ENCODE data around the gene RASA3. TPM values are rescaled to one million over a fixed set of nuclear protein-coding genes. Genes with fewer than 3 reads are reported as not detected.
"Not testable (repeated sequence)": the region's sequence is repeated elsewhere in the genome, so short reads cannot be mapped to it uniquely, and the experiment has no call there.

The RASA3 gene
- total RNA-seq, 4 donors from 2014 or later, result 25.0 to 43.1 (median 30.2) TPM

- no peak for ATAC-seq
- peaks cover 0 to 22% (median 15%) of the 10 kb centered on the region in 3 donors for H3K4me1 ChIP-seq
- no peaks in the 10 kb centered on the region for H3K9me3 ChIP-seq
- TF ChIP-seq POLR2A (IDR thresholded peaks at IDR 0.05) (no peak), EP300 (IDR thresholded peaks at IDR 0.05) (no peak), CTCF (IDR thresholded peaks at IDR 0.05) (no peak), POLR2AphosphoS5 (IDR thresholded peaks at IDR 0.05) (no peak)
- H3K27ac ChIP-seq, result peak overlapping the region in 3 of 4 donors; percentile 8 to 49 (median 41)
- no peak overlapping the region for H3K4me3 ChIP-seq
- no peaks in the 10 kb centered on the region for H3K27me3 ChIP-seq
- no peaks in the 10 kb centered on the region for H3K36me3 ChIP-seq
- 44 to 62% methylated on average over 5 to 12 of the region's 21 CpGs for WGBS, 2 donors (ENCODE audit: low coverage in 1 of 2)
These were observed 1.9 kb upstream of the RASA3 start for GRCh38 chr13:114134111-114134943.

- whole genome bisulfite sequencing, 2 donors (ENCODE audit: low coverage in 1 of 2), result 88% methylated on average over 1 of the region's 7 CpGs; no CpG with 5 or more reads in 1 of the 2 donors
- H3K4me1 ChIP-seq, result peaks cover 0 to 30% (median 22%) of the 10 kb centered on the region in 3 donors
- H3K4me3 ChIP-seq, H3K27me3 ChIP-seq, ATAC-seq, H3K9me3 ChIP-seq, H3K27ac ChIP-seq, H3K36me3 ChIP-seq: not testable (repeated sequence)
These were observed 1.1 kb upstream of the RASA3 start for GRCh38 chr13:114133552-114133951.

- not testable (repeated sequence) for H3K9me3 ChIP-seq, H3K27me3 ChIP-seq, ATAC-seq, H3K36me3 ChIP-seq
- WGBS, 2 donors (ENCODE audit: low coverage in 1 of 2), result no CpG with 5 or more reads among the region's 9 CpGs
- Histone ChIP-seq H3K27ac (peak overlapping the region in 3 of 4 donors; percentile 82 to 89 (median 88)), H3K4me1 (peaks cover 0 to 34% (median 26%) of the 10 kb centered on the region in 3 donors), H3K4me3 (peak overlapping the region in 1 of 2 donors; percentile 95)
These were observed 703 bp upstream of the RASA3 start for GRCh38 chr13:114133126-114133525.

GRCh38 chr13:114131583-114132418 is 622 bp downstream of the RASA3 start:
- peaks cover 0 to 47% (median 38%) of the 10 kb centered on the region in 3 donors for H3K4me1 ChIP-seq
- H3K36me3 ChIP-seq, result no peaks in the 10 kb centered on the region
- ATAC-seq, result peak; percentile 24

GRCh38 chr13:114130837-114131582 is 1.4 kb downstream of the RASA3 start:
- no peaks in the 10 kb centered on the region for H3K36me3 ChIP-seq
- H3K4me1 ChIP-seq, result peaks cover 0 to 55% (median 44%) of the 10 kb centered on the region in 3 donors
- TF ChIP-seq CTCF (IDR thresholded peaks at IDR 0.05) (no peak), POLR2A (IDR thresholded peaks at IDR 0.05) (no peak), POLR2AphosphoS5 (IDR thresholded peaks at IDR 0.05) (peak; percentile 30), EP300 (IDR thresholded peaks at IDR 0.05) (no peak)
- H3K4me3 ChIP-seq, result peak overlapping the region; percentile 76 to 95
- peak overlapping the region; percentile 36 to 89 (median 85) for H3K27ac ChIP-seq
- no peaks in the 10 kb centered on the region for H3K9me3 ChIP-seq
- no peaks in the 10 kb centered on the region for H3K27me3 ChIP-seq
- 0% methylated on average over 5 to 15 of the region's 30 CpGs for WGBS, 2 donors (ENCODE audit: low coverage in 1 of 2)
- peak; percentile 31 for ATAC-seq

More at GRCh38 chr13:114131583-114132418, 622 bp downstream of the RASA3 start:
- H3K27me3 ChIP-seq, result no peaks in the 10 kb centered on the region
- H3K9me3 ChIP-seq, result no peaks in the 10 kb centered on the region
- TF ChIP-seq CTCF (IDR thresholded peaks at IDR 0.05) (no peak), POLR2A (IDR thresholded peaks at IDR 0.05) (no peak), EP300 (IDR thresholded peaks at IDR 0.05) (no peak), POLR2AphosphoS5 (IDR thresholded peaks at IDR 0.05) (no peak)
- H3K4me3 ChIP-seq, result peak overlapping the region; percentile 76 to 95
- 0% methylated on average over 1 of the region's 95 CpGs; no CpG with 5 or more reads in 1 of the 2 donors for whole genome bisulfite sequencing, 2 donors (ENCODE audit: low coverage in 1 of 2)
- H3K27ac ChIP-seq, result peak overlapping the region; percentile 41 to 89 (median 85)

Measured in gastroesophageal sphincter (tissue), 4 donors.